DOHH2 (cell line): ENCODE measurements around the gene GAK.

Experiments
- H3F3A ChIP-seq: fragments of 200-600 bp; sonication (generic), shearing (Covaris generic); 2 replicates; pipeline ENCODE4 v1.6.0; 2016; ENCODE audit warnings: antibody characterized with exemption, mild to moderate bottlenecking; ENCODE audit not compliant: control insufficient read depth, insufficient read depth
- H3K27ac ChIP-seq: fragments of 200-600 bp; sonication (generic); 2 replicates; pipeline ENCODE4 v1.5.1; 2014; ENCODE audit warnings: low read depth, mild to moderate bottlenecking, low read length, moderate library complexity
- H3K27me3 ChIP-seq: fragments of 200-600 bp; sonication (generic); 2 replicates; pipeline ENCODE4 v1.6.1; 2014; ENCODE audit warnings: mild to moderate bottlenecking, low read length, mixed read lengths; ENCODE audit not compliant: control insufficient read depth
- H3K36me3 ChIP-seq: fragments of 200-600 bp; sonication (generic); 2 replicates; pipeline ENCODE4 v1.6.1; 2014; ENCODE audit warnings: mild to moderate bottlenecking, low read length, moderate library complexity, mixed read lengths; ENCODE audit not compliant: control insufficient read depth
- H3K4me1 ChIP-seq: fragments of 200-600 bp; sonication (generic); 2 replicates; pipeline ENCODE4 v1.6.1; 2014; ENCODE audit warnings: mild to moderate bottlenecking, low read length, mixed read lengths; ENCODE audit not compliant: control insufficient read depth
- H3K4me2 ChIP-seq: fragments of 200-600 bp; sonication (generic); 2 replicates; pipeline ENCODE4 v1.6.0; 2014; ENCODE audit warnings: mild to moderate bottlenecking, low read length, moderate library complexity
- H3K4me3 ChIP-seq: fragments of 200-600 bp; sonication (generic); 2 replicates; pipeline ENCODE4 v1.5.1; 2014; ENCODE audit warnings: mild to moderate bottlenecking, low read length, mixed read lengths
- H3K79me2 ChIP-seq: fragments of 200-600 bp; sonication (generic); 2 replicates; pipeline ENCODE4 v1.6.1; 2014; ENCODE audit warnings: mild to moderate bottlenecking, low read length, mixed read lengths; ENCODE audit not compliant: control insufficient read depth
- H3K9me2 ChIP-seq: fragments of 200-600 bp; sonication (generic); replicated peaks from 2 replicates; pipeline ENCODE4 v1.6.1; 2014; ENCODE audit warnings: mild to moderate bottlenecking, low read length, mixed read lengths; ENCODE audit not compliant: control insufficient read depth
- H3K9me3 ChIP-seq: fragments of 200-600 bp; sonication (generic); 2 replicates; pipeline ENCODE4 v1.6.1; 2014; ENCODE audit warnings: antibody characterized with exemption, low read length, mixed read lengths; ENCODE audit not compliant: control insufficient read depth, insufficient read depth
- H4K20me1 ChIP-seq: fragments of 200-600 bp; sonication (generic); 2 replicates; pipeline ENCODE4 v1.6.0; 2014; ENCODE audit warnings: low read depth, mild to moderate bottlenecking, antibody characterized with exemption, low read length, moderate library complexity; ENCODE audit not compliant: control insufficient read depth, insufficient read depth
- EZH2phosphoT487 ChIP-seq: fragments of 200-600 bp; sonication (generic); IDR thresholded peaks from 2 replicates; pipeline ENCODE4 v1.6.1; 2017; ENCODE audit warnings: borderline replicate concordance, mild to moderate bottlenecking, antibody characterized with exemption, low read length, moderate library complexity, mixed read lengths
- TF ChIP-seq, protein P1 (sequence below): fragments of 200-600 bp; sonication (generic); IDR thresholded peaks from one replicate; pipeline ENCODE4 v1.5.1; 2014; ENCODE audit warnings: antibody characterized with exemption, mild to moderate bottlenecking, low read depth, low read length; ENCODE audit not compliant: poor library complexity, severe bottlenecking

The GAK gene

DNA sequence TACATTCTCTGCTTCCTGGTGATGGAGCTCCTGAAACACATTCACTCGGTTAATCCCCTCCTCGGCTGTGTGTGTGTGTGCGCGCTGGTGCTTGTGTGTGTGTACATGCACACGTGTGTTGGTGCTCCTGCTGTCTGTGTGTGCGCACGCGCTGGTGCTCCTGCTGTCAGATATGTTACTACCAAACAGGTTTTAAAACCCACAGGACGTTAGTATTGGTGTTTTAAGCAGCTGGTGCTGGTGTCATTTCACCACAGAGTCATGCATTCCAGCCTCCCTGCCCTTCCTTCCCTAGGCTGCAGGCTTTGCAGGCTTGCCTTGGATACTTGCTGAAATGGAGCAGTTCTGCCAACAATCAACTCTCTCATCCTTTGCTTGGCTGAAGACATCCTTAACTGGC is 58.1 kb downstream of the GAK start:
- Histone ChIP-seq H3K4me1 (no peaks in the 10 kb centered on the region), H4K20me1 (no peaks in the 10 kb centered on the region), H3K79me2 (no peaks in the 10 kb centered on the region), H3K9me3 (peaks cover 11% of the 10 kb centered on the region; the same call in 1 of the 2 replicates), H3K36me3 (peaks cover 38% of the 10 kb centered on the region), H3K4me2 (no peak overlapping the region), H3K9me2 (no peaks in the 10 kb centered on the region), H3K27ac (no peak overlapping the region), H3F3A (peaks cover 5% of the 10 kb centered on the region; the same call in 1 of the 2 replicates), H3K4me3 (no peak overlapping the region), H3K27me3 (no peaks in the 10 kb centered on the region)
- TF ChIP-seq, protein P1, sequence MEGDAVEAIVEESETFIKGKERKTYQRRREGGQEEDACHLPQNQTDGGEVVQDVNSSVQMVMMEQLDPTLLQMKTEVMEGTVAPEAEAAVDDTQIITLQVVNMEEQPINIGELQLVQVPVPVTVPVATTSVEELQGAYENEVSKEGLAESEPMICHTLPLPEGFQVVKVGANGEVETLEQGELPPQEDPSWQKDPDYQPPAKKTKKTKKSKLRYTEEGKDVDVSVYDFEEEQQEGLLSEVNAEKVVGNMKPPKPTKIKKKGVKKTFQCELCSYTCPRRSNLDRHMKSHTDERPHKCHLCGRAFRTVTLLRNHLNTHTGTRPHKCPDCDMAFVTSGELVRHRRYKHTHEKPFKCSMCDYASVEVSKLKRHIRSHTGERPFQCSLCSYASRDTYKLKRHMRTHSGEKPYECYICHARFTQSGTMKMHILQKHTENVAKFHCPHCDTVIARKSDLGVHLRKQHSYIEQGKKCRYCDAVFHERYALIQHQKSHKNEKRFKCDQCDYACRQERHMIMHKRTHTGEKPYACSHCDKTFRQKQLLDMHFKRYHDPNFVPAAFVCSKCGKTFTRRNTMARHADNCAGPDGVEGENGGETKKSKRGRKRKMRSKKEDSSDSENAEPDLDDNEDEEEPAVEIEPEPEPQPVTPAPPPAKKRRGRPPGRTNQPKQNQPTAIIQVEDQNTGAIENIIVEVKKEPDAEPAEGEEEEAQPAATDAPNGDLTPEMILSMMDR, result no peak
- no peak for TF ChIP-seq EZH2phosphoT487

DNA sequence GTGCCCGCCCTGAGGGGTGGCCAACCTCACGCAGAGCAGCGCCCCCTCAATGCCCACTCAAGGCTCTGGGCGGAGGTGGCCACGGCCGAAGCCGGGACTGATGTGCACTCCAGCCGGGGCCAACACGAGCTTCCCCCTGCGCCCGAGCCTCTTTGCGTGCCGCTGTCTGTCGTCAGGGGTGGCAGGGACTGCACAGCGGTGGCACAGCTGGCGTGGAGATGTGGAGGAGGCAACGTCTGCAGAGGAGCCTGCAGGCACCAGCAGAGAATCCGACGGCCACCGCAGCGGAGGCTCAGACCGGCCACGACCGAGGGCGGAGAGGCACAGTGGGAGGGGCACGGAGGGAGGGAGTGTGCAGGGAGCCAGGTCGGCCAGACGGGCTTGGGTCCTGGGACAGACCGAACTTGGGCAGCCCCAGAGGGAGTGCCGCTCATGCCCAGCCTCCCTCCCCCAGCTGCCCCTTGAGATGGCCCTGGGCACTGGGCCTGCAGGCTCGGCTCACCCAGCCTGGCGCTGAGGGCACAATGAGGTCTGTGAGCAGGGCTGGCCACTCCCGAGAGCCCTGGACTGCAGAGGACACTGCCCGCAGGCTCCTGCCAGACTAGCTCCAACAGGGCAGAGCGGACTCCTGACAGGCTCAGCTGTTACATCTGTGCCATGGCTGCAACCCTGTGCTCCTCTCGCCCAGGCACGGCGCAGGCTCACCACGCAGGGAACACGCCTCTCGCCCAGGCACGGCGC is 59.7 kb downstream of the GAK start:
- Histone ChIP-seq H3F3A (peaks cover 5% of the 10 kb centered on the region; the same call in 1 of the 2 replicates), H4K20me1 (no peaks in the 10 kb centered on the region), H3K27ac (no peak overlapping the region), H3K36me3 (peaks cover 44% of the 10 kb centered on the region), H3K9me2 (no peaks in the 10 kb centered on the region), H3K4me2 (no peak overlapping the region), H3K4me1 (no peaks in the 10 kb centered on the region), H3K9me3 (peaks cover 11% of the 10 kb centered on the region; the same call in 1 of the 2 replicates), H3K4me3 (no peak overlapping the region), H3K79me2 (no peaks in the 10 kb centered on the region), H3K27me3 (no peaks in the 10 kb centered on the region)
- TF ChIP-seq EZH2phosphoT487, result no peak
- TF ChIP-seq, protein P1, result no peak

DNA sequence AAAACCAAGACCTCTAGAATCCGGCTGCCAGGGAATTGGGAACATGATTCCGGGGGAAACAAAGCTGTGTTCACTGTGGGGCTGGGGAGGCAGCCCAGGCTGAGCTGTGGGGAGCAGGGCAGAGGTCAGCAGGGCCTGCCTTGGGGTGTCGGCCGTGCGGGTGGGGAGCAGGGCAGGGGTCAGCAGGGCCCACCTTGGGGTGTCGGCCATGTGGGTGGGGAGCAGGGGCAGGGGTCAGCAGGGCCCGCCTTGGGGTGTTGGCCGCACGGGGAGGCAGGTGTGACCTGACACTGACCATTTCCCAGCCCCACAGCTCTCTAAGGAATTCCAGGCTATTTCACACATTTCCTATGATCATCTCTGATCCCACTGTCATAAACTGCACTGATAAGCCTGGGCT is 60.6 kb downstream of the GAK start:
- Histone ChIP-seq H3K36me3 (peaks cover 38% of the 10 kb centered on the region), H3K4me3 (no peak overlapping the region)

More for the DNA sequence above, 60.6 kb downstream of the GAK start:
- peaks cover 11% of the 10 kb centered on the region; the same call in 1 of the 2 replicates for H3K9me3 ChIP-seq
- H3K27ac ChIP-seq, result no peak overlapping the region
- H3K9me2 ChIP-seq, result no peaks in the 10 kb centered on the region
- no peak overlapping the region for H3K4me2 ChIP-seq
- peaks cover 5% of the 10 kb centered on the region; the same call in 1 of the 2 replicates for H3F3A ChIP-seq
- no peaks in the 10 kb centered on the region for H4K20me1 ChIP-seq
- TF ChIP-seq, protein P1, result no peak
- no peak for TF ChIP-seq EZH2phosphoT487
- no peaks in the 10 kb centered on the region for H3K4me1 ChIP-seq
- no peaks in the 10 kb centered on the region for H3K27me3 ChIP-seq
- H3K79me2 ChIP-seq, result no peaks in the 10 kb centered on the region
